HCT116 (cell line): Measurements from ENCODE around the gene NCKAP5. TPM values are rescaled to one million over a fixed set of nuclear protein-coding genes. Genes with fewer than 3 reads are reported as not detected.

Experiments
- ATAC-seq: fragments of 200-7000 bp; cut with Tn5 transposase; 2 replicates; pipeline ENCODE4 v1.9.1; 2020; ENCODE audit warnings: mild to moderate bottlenecking, moderate library complexity
- BruUV-seq: library from RNA; stranded (reverse); fragments of 400-500 nt; replicated peaks from 2 replicates; lab custom pipeline; 2021; lab: Mats Ljungman, UMichigan
- CTCF ChIA-PET: fragments of 300-600 bp; sonication (Branson Sonifier 250); formaldehyde crosslinking; loops from one replicate; lab custom pipeline; 2021; ENCODE audit warnings: antibody characterized with exemption; lab: Charles Lee
- POLR2A ChIA-PET: fragments of 300-600, 350-600 bp; sonication (Branson Sonifier 250); formaldehyde crosslinking; loops from one replicate; lab custom pipeline; 2021; ENCODE audit warnings: antibody characterized with exemption; lab: Charles Lee
- RAD21 ChIA-PET, 2 experiments: fragments of 300-600 bp; sonication (Branson Sonifier 250); formaldehyde crosslinking; loops; one replicate each; lab custom pipeline; 2023; ENCODE audit warnings: low total read pairs in 2 of 2; ENCODE audit not compliant: uncharacterized antibody in 2 of 2, unreplicated experiment in 2 of 2, low non-redundant PET in 1 of 2; lab: Charles Lee
- DNase-seq: peaks from one replicate; pipeline ENCODE4 v3.0.0-alpha.2; 2010; ENCODE audit warnings: low read depth, low spot score
- H2AFZ ChIP-seq: fragments of 200-600 bp; shearing (Covaris generic), sonication (generic); 2 replicates; pipeline ENCODE4 v1.6.1; 2017; ENCODE audit warnings: low read depth, mixed run types, mixed read lengths, antibody characterized with exemption, low read length; ENCODE audit not compliant: poor library complexity, severe bottlenecking
- H3K27ac ChIP-seq: 2 replicates; pipeline ENCODE4 v1.5.1; 2012; ENCODE audit warnings: low read depth, low read length
- H3K27me3 ChIP-seq: fragments of 200-600 bp; sonication (generic); 2 replicates; pipeline ENCODE4 v1.6.1; 2016; ENCODE audit warnings: mixed run types, low read length, mixed read lengths; ENCODE audit not compliant: insufficient read depth
- H3K36me3 ChIP-seq, 2 experiments: fragments of 200-500 bp in 1 of 2; fragments of 200-600 bp in 1 of 2; sonication (Bioruptor generic) in 1 of 2; sonication (generic) in 1 of 2; 2 replicates each; pipeline versions ENCODE4 v1.5.1 to v1.6.1; 2014 to 2016; ENCODE audit warnings: low read length in 2 of 2, inconsistent platforms in 1 of 2, mixed read lengths in 1 of 2, mixed run types in 1 of 2; ENCODE audit not compliant: insufficient read depth in 2 of 2, control insufficient read depth in 1 of 2
- H3K4me1 ChIP-seq, 2 experiments: fragments of 200-600 bp in 1 of 2; sonication (generic) in 1 of 2; 2 replicates each; pipeline versions ENCODE4 v1.5.1 to v1.6.1; 2012 to 2017; ENCODE audit warnings: low read length in 2 of 2, inconsistent platforms in 1 of 2, mild to moderate bottlenecking in 1 of 2, mixed read lengths in 1 of 2, mixed run types in 1 of 2, moderate library complexity in 1 of 2; ENCODE audit not compliant: insufficient read depth in 2 of 2, control insufficient read depth in 1 of 2
- H3K4me2 ChIP-seq: fragments of 200-600 bp; sonication (generic); 2 replicates; pipeline ENCODE4 v1.6.1; 2017; ENCODE audit warnings: mixed run types, low read length, mixed read lengths
- H3K4me3 ChIP-seq, 2 experiments: fragments of 200-600 bp in 1 of 2; sonication (generic) in 1 of 2; replicated peaks in 1 of 2; 2 replicates each; pipeline ENCODE4 v1.5.1; 2011 to 2016; ENCODE audit warnings: low read length in 2 of 2, control low read depth in 1 of 2, low read depth in 1 of 2, mild to moderate bottlenecking in 1 of 2, mixed read lengths in 1 of 2, mixed run types in 1 of 2
- H3K79me2 ChIP-seq: fragments of 200-600 bp; sonication (generic); 2 replicates; pipeline ENCODE4 v1.6.1; 2017; ENCODE audit warnings: mild to moderate bottlenecking, mixed run types, low read length, moderate library complexity, mixed read lengths; ENCODE audit not compliant: insufficient read depth
- H3K9ac ChIP-seq: fragments of 200-600 bp; sonication (generic); 2 replicates; pipeline ENCODE4 v1.6.1; 2016; ENCODE audit warnings: low read length, mixed read lengths
- H3K9me2 ChIP-seq: fragments of 200-600 bp; sonication (generic), shearing (Covaris generic); 2 replicates; pipeline ENCODE4 v1.6.1; 2017; ENCODE audit warnings: mixed run types, mild to moderate bottlenecking, moderate library complexity; ENCODE audit not compliant: insufficient read depth
- H3K9me3 ChIP-seq, 2 experiments: fragments of 200-500 bp in 1 of 2; fragments of 200-600 bp in 1 of 2; sonication (Bioruptor generic) in 1 of 2; sonication (generic) in 1 of 2; 2 replicates each; pipeline ENCODE4 v1.6.1; 2014 to 2017; ENCODE audit warnings: low read length in 2 of 2, mixed read lengths in 2 of 2, inconsistent platforms in 1 of 2, low read depth in 1 of 2, mild to moderate bottlenecking in 1 of 2, mixed run types in 1 of 2, moderate library complexity in 1 of 2; ENCODE audit not compliant: control insufficient read depth in 1 of 2, insufficient read depth in 1 of 2
- H4K20me1 ChIP-seq: fragments of 200-600 bp; sonication (generic), shearing (Covaris generic); 2 replicates; pipeline ENCODE4 v1.6.1; 2017; ENCODE audit warnings: mixed run types, mild to moderate bottlenecking, moderate library complexity; ENCODE audit not compliant: insufficient read depth
- ATF3 ChIP-seq: IDR thresholded peaks from 2 replicates; pipeline ENCODE4 v1.6.1; 2012
- CBX3 ChIP-seq: IDR thresholded peaks from 2 replicates; pipeline ENCODE4 v1.6.1; 2012; ENCODE audit warnings: low read depth
- CEBPB ChIP-seq: IDR thresholded peaks from 2 replicates; pipeline ENCODE4 v1.6.1; 2012; ENCODE audit warnings: low read depth
- EGR1 ChIP-seq: IDR thresholded peaks from 2 replicates; pipeline ENCODE4 v1.6.1; 2012; ENCODE audit warnings: low read depth
- ELF1 ChIP-seq: IDR thresholded peaks from 2 replicates; pipeline ENCODE4 v1.6.1; 2012; ENCODE audit warnings: low read depth, borderline replicate concordance
- EZH2 ChIP-seq: fragments of 200-600 bp; sonication (generic); IDR thresholded peaks from 2 replicates; pipeline ENCODE4 v1.6.1; 2017; ENCODE audit warnings: antibody characterized with exemption, mixed run types
- FOSL1 ChIP-seq: IDR thresholded peaks from 2 replicates; pipeline ENCODE4 v1.6.1; 2012; ENCODE audit warnings: low read depth
- JUND ChIP-seq: IDR thresholded peaks from 2 replicates; pipeline ENCODE4 v1.6.1; 2012
- POLR2A ChIP-seq: IDR thresholded peaks from 2 replicates; pipeline ENCODE4 v1.7.0; 2011; ENCODE audit warnings: borderline replicate concordance; ENCODE audit not compliant: insufficient read depth, insufficient read length; ENCODE audit errors: extremely low read depth
- RAD21 ChIP-seq: IDR thresholded peaks from 2 replicates; pipeline ENCODE4 v1.6.1; 2012; ENCODE audit warnings: low read depth, mild to moderate bottlenecking
- SIN3A ChIP-seq: IDR thresholded peaks from 2 replicates; pipeline ENCODE4 v1.6.1; 2012; ENCODE audit warnings: low read depth
- SP1 ChIP-seq: IDR thresholded peaks from 2 replicates; pipeline ENCODE4 v1.6.1; 2012; ENCODE audit warnings: low read depth
- SRF ChIP-seq: IDR thresholded peaks from 2 replicates; pipeline ENCODE4 v1.6.1; 2012; ENCODE audit warnings: low read depth
- TCF7L2 ChIP-seq: IDR thresholded peaks from 2 replicates; pipeline ENCODE4 v1.7.0; 2011; ENCODE audit warnings: borderline replicate concordance, inconsistent platforms; ENCODE audit not compliant: insufficient read depth, insufficient read length; ENCODE audit errors: extremely low read depth
- YY1 ChIP-seq: IDR thresholded peaks from 2 replicates; pipeline ENCODE4 v1.6.1; 2011; ENCODE audit warnings: low read length, low read depth, moderate library complexity, mild to moderate bottlenecking; ENCODE audit not compliant: insufficient replicate concordance; ENCODE audit errors: extremely low read depth
- ZBTB33 ChIP-seq: IDR thresholded peaks from 2 replicates; pipeline ENCODE4 v1.6.1; 2011; ENCODE audit warnings: mild to moderate bottlenecking, low read length, moderate library complexity; ENCODE audit not compliant: insufficient replicate concordance; ENCODE audit errors: extremely low read depth
- ZFX ChIP-seq: fragments of 450-650 bp; IDR thresholded peaks from 2 replicates; pipeline ENCODE4 v1.6.1; 2017
- intact Hi-C: fragments of 100-400 bp; cut with micrococcal nuclease; formaldehyde crosslinking; loops from 2 replicates; pipeline ENCODE4 v1.10.0; 2022
- total RNA-seq: library from RNA; stranded (reverse); gene quantifications from one replicate; pipeline ENCODE4 v1.2.1, GENCODE V29; 2021; ENCODE audit not compliant: unreplicated experiment
- TF ChIP-seq, protein P1 (sequence below), 3 experiments: fragments of 200-600 bp in 1 of 3; sonication (generic) in 1 of 3; IDR thresholded peaks in 2 of 3; conservative IDR thresholded peaks in 1 of 3; 2 replicates each; pipeline ENCODE4 v1.5.1; 2012 to 2017; ENCODE audit warnings: low read depth in 2 of 3, low read length in 2 of 3, antibody characterized with exemption in 1 of 3, borderline replicate concordance in 1 of 3, control low read depth in 1 of 3, mild to moderate bottlenecking in 1 of 3, mixed read lengths in 1 of 3, mixed run types in 1 of 3, moderate library complexity in 1 of 3; ENCODE audit not compliant: insufficient read depth in 1 of 3
- TF ChIP-seq, protein P2 (sequence below): IDR thresholded peaks from 2 replicates; pipeline ENCODE4 v1.6.1; 2012; ENCODE audit warnings: low read depth

NCKAP5 gene
- total RNA-seq, 1 experiment from 2014 or later, result 0.30 TPM

DNA sequence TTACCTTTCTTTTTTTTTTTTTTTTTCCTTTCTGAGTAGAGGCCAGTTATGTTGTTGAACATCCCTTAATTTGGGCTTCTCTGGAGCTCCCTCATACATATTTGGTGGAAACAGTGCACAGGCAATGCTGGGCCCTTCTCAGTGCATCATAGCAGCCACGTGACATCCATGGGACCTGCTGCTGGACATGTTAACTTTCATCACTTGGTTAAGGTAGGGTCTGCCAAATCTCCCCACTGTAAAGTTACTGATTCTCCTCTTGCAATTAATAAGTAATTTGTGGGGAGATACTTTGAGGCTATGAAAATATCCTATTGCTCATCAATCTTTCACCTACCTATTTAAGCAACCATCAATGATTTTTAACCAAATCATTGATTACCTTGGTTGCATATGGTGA lies 686.7 kb downstream of the NCKAP5 start:
- ChIA-PET POLR2A (no interaction called here), CTCF (no interaction called here), RAD21 (interaction anchor here in 1 of 2 experiments (0.6 kb wide), 1 partner anchor 297 kb away, joined by 9 read pairs; no protein-coding TSS in a partner anchor)
- no peak for TF ChIP-seq POLR2A
- no peak for TF ChIP-seq CBX3
- no peak for TF ChIP-seq ATF3
- no peak for TF ChIP-seq EGR1
- TF ChIP-seq YY1, result no peak
- TF ChIP-seq ZBTB33, result no peak
- TF ChIP-seq, protein P1, sequence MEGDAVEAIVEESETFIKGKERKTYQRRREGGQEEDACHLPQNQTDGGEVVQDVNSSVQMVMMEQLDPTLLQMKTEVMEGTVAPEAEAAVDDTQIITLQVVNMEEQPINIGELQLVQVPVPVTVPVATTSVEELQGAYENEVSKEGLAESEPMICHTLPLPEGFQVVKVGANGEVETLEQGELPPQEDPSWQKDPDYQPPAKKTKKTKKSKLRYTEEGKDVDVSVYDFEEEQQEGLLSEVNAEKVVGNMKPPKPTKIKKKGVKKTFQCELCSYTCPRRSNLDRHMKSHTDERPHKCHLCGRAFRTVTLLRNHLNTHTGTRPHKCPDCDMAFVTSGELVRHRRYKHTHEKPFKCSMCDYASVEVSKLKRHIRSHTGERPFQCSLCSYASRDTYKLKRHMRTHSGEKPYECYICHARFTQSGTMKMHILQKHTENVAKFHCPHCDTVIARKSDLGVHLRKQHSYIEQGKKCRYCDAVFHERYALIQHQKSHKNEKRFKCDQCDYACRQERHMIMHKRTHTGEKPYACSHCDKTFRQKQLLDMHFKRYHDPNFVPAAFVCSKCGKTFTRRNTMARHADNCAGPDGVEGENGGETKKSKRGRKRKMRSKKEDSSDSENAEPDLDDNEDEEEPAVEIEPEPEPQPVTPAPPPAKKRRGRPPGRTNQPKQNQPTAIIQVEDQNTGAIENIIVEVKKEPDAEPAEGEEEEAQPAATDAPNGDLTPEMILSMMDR (IDR thresholded peaks at IDR 0.05 in 2 of 3, conservative IDR thresholded peaks at IDR 0.05 in 1 of 3; ENCODE audit: borderline replicate concordance in 1 of 3, insufficient read depth in 1 of 3, low read depth in 2 of 3, low read length in 2 of 3), result no peak
- TF ChIP-seq, protein P2, sequence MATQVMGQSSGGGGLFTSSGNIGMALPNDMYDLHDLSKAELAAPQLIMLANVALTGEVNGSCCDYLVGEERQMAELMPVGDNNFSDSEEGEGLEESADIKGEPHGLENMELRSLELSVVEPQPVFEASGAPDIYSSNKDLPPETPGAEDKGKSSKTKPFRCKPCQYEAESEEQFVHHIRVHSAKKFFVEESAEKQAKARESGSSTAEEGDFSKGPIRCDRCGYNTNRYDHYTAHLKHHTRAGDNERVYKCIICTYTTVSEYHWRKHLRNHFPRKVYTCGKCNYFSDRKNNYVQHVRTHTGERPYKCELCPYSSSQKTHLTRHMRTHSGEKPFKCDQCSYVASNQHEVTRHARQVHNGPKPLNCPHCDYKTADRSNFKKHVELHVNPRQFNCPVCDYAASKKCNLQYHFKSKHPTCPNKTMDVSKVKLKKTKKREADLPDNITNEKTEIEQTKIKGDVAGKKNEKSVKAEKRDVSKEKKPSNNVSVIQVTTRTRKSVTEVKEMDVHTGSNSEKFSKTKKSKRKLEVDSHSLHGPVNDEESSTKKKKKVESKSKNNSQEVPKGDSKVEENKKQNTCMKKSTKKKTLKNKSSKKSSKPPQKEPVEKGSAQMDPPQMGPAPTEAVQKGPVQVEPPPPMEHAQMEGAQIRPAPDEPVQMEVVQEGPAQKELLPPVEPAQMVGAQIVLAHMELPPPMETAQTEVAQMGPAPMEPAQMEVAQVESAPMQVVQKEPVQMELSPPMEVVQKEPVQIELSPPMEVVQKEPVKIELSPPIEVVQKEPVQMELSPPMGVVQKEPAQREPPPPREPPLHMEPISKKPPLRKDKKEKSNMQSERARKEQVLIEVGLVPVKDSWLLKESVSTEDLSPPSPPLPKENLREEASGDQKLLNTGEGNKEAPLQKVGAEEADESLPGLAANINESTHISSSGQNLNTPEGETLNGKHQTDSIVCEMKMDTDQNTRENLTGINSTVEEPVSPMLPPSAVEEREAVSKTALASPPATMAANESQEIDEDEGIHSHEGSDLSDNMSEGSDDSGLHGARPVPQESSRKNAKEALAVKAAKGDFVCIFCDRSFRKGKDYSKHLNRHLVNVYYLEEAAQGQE, result no peak
- TF ChIP-seq SP1, result no peak
- no peak for TF ChIP-seq EZH2
- TF ChIP-seq SRF, result no peak
- TF ChIP-seq ELF1, result no peak
- TF ChIP-seq TCF7L2, result no peak
- TF ChIP-seq JUND, result no peak
- TF ChIP-seq ZFX, result no peak
- no peak for TF ChIP-seq SIN3A
- no peak for TF ChIP-seq RAD21
- TF ChIP-seq FOSL1, result no peak
- TF ChIP-seq CEBPB, result no peak
- intact Hi-C loops, result no loop called here
- Histone ChIP-seq H3K36me3 (no peaks in the 10 kb centered on the region), H3K9me3 (no peaks in the 10 kb centered on the region), H3K9ac (no peak overlapping the region), H3K27ac (no peak overlapping the region), H3K4me1 (no peaks in the 10 kb centered on the region), H3K4me2 (no peak overlapping the region), H3K79me2 (no peaks in the 10 kb centered on the region), H3K9me2 (no peaks in the 10 kb centered on the region), H2AFZ (no peak overlapping the region), H3K27me3 (peaks cover 18% of the 10 kb centered on the region; the same call in 1 of the 2 replicates), H3K4me3 (no peak overlapping the region), H4K20me1 (no peaks in the 10 kb centered on the region)
- DNase-seq, result no peak
- no TSS peak for BruUV-seq
- ATAC-seq, result no peak
